ENCODE results near the gene GDF9.

DNA sequence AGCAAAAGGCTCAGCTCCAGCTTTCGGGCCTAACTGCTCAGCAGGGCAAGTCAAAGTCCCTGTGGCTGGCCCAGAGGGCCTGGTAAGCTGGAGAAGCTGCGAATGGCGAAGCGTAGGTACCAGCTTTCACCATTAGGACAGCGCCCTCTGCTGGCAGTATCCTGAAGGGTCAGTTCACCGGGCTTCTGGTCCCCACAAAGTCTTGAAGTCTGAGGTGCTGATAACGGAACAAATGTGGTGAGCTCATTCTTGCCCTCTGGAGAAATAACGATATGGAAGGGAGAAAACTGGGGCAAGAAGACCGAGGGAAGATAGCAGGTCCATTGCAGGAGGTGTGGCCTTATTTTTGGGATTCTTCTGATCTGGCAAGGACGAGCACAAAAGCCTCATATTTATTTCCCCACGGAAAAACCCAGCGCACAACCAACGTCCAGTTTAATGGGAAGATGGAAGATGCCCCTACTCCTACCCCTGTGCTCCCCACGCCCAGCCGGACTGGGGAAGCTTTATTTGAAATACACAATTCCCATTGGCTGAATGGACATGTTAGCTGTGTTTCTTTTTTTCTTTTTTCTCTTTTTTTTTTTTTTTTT lies 46.0 kb downstream of the GDF9 start:
- no peak for TF ChIP-seq POLR2A (IDR thresholded peaks at IDR 0.05)
- peak; percentile 88 to 92 for TF ChIP-seq CTCF (IDR thresholded peaks at IDR 0.05)
